H1 (cell line): ENCODE data around the gene GABARAPL1. TPM values are rescaled to one million over a fixed set of nuclear protein-coding genes. Genes with fewer than 3 reads are reported as not detected.

Experiments used
- CEBPB ChIP-seq: IDR thresholded peaks from 2 replicates; pipeline ENCODE4 v1.6.1; 2012; ENCODE audit warnings: low read depth, low read length
- CHD2 ChIP-seq: IDR thresholded peaks from 2 replicates; pipeline ENCODE4 v1.6.1; 2012; ENCODE audit warnings: low read length, improper control_type of control experiment
- CHD7 ChIP-seq: fragments of 300-600 bp; sonication (generic); IDR thresholded peaks from 2 replicates; pipeline ENCODE4 v1.7.1; 2012; ENCODE audit warnings: low read length, moderate library complexity, mild to moderate bottlenecking, inconsistent platforms; ENCODE audit not compliant: insufficient replicate concordance
- EZH2 ChIP-seq: fragments of 200-600 bp; sonication (generic); IDR thresholded peaks from 2 replicates; pipeline ENCODE4 v1.7.1; 2012; ENCODE audit warnings: low read depth, mild to moderate bottlenecking, moderate library complexity, low read length, inconsistent platforms; ENCODE audit not compliant: severe bottlenecking
- POLR2AphosphoS5 ChIP-seq: IDR thresholded peaks from 2 replicates; pipeline ENCODE4 v1.6.1; 2011; ENCODE audit warnings: low read depth, low read length
- POU5F1 ChIP-seq: IDR thresholded peaks from 2 replicates; pipeline ENCODE4 v1.6.1; 2011; ENCODE audit warnings: low read depth, mild to moderate bottlenecking, low read length, moderate library complexity
- RNF2 ChIP-seq: fragments of 200-900, 300-1000 bp; sonication (generic); IDR thresholded peaks from 2 replicates; pipeline ENCODE4 v1.7.1; 2016; ENCODE audit warnings: borderline replicate concordance, low read depth, mild to moderate bottlenecking, antibody characterized with exemption, low read length; ENCODE audit not compliant: poor library complexity, severe bottlenecking; ENCODE audit errors: missing control alignments
- SP2 ChIP-seq: IDR thresholded peaks from 2 replicates; pipeline ENCODE4 v1.6.1; 2012; ENCODE audit warnings: mild to moderate bottlenecking, low read length, inconsistent platforms
- polyA plus RNA-seq, 7 experiments: library from polyadenylated mRNA; depleted of rRNA in 3 of 7; stranded (reverse) in 5 of 7; unstranded in 2 of 7; fragments of >200 nt in 5 of 7; fragments of 200-250 nt in 2 of 7; gene quantifications; 1 replicate in 5 of 7; 2 replicates in 1 of 7; 4 replicates in 1 of 7; pipeline versions ENCODE4 v1.2.1 to v1.2.3, GENCODE V29; 2011 to 2013; ENCODE audit warnings: missing spikeins in 2 of 7, mixed read lengths in 2 of 7
- total RNA-seq: library from RNA; stranded (reverse); fragmentation: NEBNext Ultra II Directional; extraction: Animal tissue kit (Norgen Biotek cat#: 25700); gene quantifications from 2 replicates; pipeline ENCODE4 v1.2.1, GENCODE V29; 2021

The GABARAPL1 gene
- total and polyA plus RNA-seq, 2 of the 8 experiments (the other 6 are each of a cell fraction or from before 2014, with no cell fraction given), result 56.1 to 87.9 TPM

GRCh38 chr12:10227648-10228047 is 15.0 kb downstream of the GABARAPL1 start (continued):
- TF ChIP-seq CHD7 (no peak), POLR2AphosphoS5 (no peak), RNF2 (no peak), CEBPB (no peak), EZH2 (no peak), SP2 (no peak), POU5F1 (no peak), CHD2 (no peak)
